Testis (tissue), 3 donors: ENCODE results near the gene PRSS57. TPM values are rescaled to one million over a fixed set of nuclear protein-coding genes. Genes with fewer than 3 reads are reported as not detected.

ENCODE experiments used
- DNase-seq: peaks from one replicate; pipeline ENCODE4 v3.0.0-alpha.2; 2019
- H3K27ac ChIP-seq, 2 donors: fragments of 200-600 bp; sonication (generic); one replicate each; pipeline ENCODE4 v1.5.1; 2019
- H3K27me3 ChIP-seq: fragments of 200-600 bp; sonication (generic); one replicate; pipeline ENCODE4 v1.5.1; 2019
- H3K36me3 ChIP-seq: fragments of 200-600 bp; sonication (generic); one replicate; pipeline ENCODE4 v1.5.1; 2017; ENCODE audit warnings: low read depth; ENCODE audit errors: missing control alignments
- H3K4me1 ChIP-seq: fragments of 200-600 bp; sonication (generic); one replicate; pipeline ENCODE4 v1.5.1; 2019
- H3K4me3 ChIP-seq, 2 donors: fragments of 200-600 bp; sonication (generic); one replicate each; pipeline ENCODE4 v1.5.1; 2017 to 2019
- H3K9me3 ChIP-seq: fragments of 200-600 bp; sonication (generic); one replicate; pipeline ENCODE4 v1.5.1; 2017
- POLR2A ChIP-seq: fragments of 450-650 bp; IDR thresholded peaks from one replicate; pipeline ENCODE4 v1.6.1; 2017; ENCODE audit warnings: antibody characterized with exemption, mild to moderate bottlenecking, moderate library complexity
- WGBS, 2 donors: methylation state at CpG; one replicate each; pipeline ENCODE4 v1.1.5; 2018; 5-methylcytosine and 5-hydroxymethylcytosine counted together
- intact Hi-C: fragments of 100-400 bp; cut with DNase I; formaldehyde crosslinking; loops from one replicate; pipeline ENCODE4 v1.15.1; 2023; ENCODE audit warnings: low total_unique reads
- polyA plus RNA-seq: library from polyadenylated mRNA; stranded (reverse); fragments of 350-450 nt; fragmentation: Illumina TruSeq; extraction: RNeasy Lipid Tissue Mini Kit (QIAGEN cat#74804); gene quantifications from one replicate; pipeline ENCODE4 v1.2.3, GENCODE V29; 2014; ENCODE audit warnings: low read depth, low replicate concordance; ENCODE audit not compliant: insufficient read depth
- total RNA-seq, 2 donors: library from RNA; depleted of rRNA; stranded (reverse); fragments of >200 nt; gene quantifications; one replicate each; pipeline ENCODE4 v1.2.3, GENCODE V29; 2016
- TF ChIP-seq, protein P1 (sequence below), 3 experiments: fragments of 450-650 bp in 2 of 3; fragments of 200-600 bp in 1 of 3; sonication (generic) in 1 of 3; IDR thresholded peaks; one replicate each; pipeline ENCODE4 v1.5.1; 2016 to 2019; ENCODE audit warnings: antibody characterized with exemption in 3 of 3, mild to moderate bottlenecking in 2 of 3, moderate library complexity in 1 of 3

PRSS57 gene
- total and polyA plus RNA-seq, 3 donors from 2014 or later = not detected

DNA sequence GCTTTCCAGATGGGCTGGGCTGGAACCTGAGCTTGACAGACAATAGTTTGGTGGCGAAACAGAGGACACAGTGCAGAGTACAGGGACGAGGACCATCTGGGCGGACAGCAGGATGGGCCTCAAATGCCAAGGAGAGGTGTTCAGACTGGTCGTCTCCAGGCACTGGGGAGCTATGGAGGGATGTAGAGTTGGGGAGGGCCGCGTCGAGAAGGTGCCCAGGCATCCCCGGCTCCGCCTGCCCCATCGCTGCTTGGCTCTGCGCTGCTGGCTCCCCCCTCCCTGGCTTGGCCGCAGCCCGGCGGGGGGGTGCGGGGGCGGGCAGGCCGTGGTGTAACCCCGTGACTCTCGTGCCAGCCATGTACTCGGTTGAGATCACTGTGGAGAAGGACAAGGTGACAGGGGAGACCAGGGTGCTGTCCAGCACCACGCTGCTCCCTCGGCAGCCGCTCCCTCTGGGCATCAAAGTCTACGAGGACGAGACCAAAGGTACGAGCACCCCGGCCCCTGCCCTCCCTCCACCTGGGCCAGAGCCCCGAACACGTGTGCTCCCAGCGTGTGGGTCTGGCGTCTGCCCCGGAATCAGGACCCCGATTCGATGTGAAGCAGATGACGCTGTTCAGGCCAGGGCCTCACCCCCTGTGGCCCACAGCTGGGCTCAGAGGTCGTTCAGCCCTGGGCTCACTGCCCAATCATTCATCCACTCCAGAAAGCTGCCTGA is 44.9 kb upstream of the PRSS57 start:
- Histone ChIP-seq H3K9me3 (no peaks in the 10 kb centered on the region), H3K4me3 (no peak overlapping the region), H3K36me3 (no peaks in the 10 kb centered on the region), H3K27me3 (no peaks in the 10 kb centered on the region), H3K4me1 (no peaks in the 10 kb centered on the region), H3K27ac (no peak overlapping the region)
- TF ChIP-seq, protein P1, sequence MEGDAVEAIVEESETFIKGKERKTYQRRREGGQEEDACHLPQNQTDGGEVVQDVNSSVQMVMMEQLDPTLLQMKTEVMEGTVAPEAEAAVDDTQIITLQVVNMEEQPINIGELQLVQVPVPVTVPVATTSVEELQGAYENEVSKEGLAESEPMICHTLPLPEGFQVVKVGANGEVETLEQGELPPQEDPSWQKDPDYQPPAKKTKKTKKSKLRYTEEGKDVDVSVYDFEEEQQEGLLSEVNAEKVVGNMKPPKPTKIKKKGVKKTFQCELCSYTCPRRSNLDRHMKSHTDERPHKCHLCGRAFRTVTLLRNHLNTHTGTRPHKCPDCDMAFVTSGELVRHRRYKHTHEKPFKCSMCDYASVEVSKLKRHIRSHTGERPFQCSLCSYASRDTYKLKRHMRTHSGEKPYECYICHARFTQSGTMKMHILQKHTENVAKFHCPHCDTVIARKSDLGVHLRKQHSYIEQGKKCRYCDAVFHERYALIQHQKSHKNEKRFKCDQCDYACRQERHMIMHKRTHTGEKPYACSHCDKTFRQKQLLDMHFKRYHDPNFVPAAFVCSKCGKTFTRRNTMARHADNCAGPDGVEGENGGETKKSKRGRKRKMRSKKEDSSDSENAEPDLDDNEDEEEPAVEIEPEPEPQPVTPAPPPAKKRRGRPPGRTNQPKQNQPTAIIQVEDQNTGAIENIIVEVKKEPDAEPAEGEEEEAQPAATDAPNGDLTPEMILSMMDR (IDR thresholded peaks at IDR 0.05) = no peak
- TF ChIP-seq POLR2A = no peak
- intact Hi-C loops = no loop called here
- WGBS, 2 donors = 88 to 92% methylated on average over 20 to 33 of the region's 36 CpGs
- DNase-seq = no peak

DNA sequence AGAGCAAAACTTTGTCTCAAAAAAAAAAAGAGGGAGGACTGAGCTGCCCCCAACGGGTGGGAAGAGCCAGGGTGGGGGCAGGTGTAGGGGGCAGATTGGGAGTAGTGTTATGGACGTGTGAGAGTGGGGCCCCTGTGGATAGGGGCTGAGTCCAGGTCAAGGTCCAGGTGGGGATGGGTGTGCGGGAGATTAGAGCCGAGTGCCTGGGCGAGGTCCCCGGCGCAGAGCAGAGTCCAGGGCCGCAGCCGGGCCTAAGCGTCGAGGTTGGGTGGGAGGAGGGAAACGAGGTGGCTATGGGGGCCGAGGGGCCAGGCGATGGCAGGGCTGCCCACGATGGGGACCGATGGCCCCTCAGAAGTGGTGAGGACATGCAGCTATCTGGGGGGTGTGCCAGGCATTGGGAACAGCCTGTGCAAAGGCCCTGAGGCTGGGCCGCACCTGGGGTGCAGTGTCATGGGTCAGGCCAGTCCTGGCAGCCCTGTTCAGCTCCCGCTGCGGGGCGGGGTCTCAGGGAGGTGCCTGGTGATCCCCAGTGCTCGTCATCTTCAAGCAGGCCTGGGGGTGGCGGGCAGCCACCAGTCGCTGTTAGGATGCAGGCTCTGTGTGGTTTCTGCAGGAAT is 43.4 kb upstream of the PRSS57 start:
- 87 to 88% methylated on average over 21 to 23 of the region's 23 CpGs for WGBS, 2 donors
- Histone ChIP-seq H3K9me3 (no peaks in the 10 kb centered on the region), H3K36me3 (no peaks in the 10 kb centered on the region), H3K27ac (no peak overlapping the region), H3K27me3 (no peaks in the 10 kb centered on the region), H3K4me3 (no peak overlapping the region), H3K4me1 (no peaks in the 10 kb centered on the region)
- DNase-seq = no peak
- TF ChIP-seq POLR2A = no peak
- TF ChIP-seq, protein P1 (IDR thresholded peaks at IDR 0.05) = no peak
- intact Hi-C loops = no loop called here

DNA sequence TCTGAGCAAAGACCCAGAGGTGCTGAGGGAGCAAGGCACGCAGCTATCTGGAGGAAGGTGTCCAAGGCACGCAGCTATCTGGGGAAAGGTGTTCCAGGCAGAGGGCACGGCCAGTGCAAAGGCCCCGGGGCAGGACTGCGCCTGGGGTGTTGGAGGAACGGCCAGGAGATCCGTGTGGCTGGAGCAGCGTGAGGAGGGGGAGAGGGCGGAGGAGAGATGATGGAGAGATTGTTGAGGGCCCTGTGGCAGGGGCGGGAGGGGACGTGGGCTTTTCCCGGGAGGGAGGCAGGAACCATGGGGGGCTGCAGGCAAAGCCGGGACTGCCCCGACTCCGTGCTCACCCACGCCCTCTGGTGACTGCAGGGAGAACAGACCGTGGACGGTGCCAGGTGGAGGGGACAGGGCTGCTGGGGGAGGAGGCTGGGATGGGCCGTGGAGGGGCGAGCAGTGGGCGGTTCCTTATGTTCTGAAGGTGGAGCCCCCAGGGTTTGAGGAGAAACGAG is 42.4 kb upstream of the PRSS57 start:
- TF ChIP-seq POLR2A = no peak
- TF ChIP-seq, protein P1 (IDR thresholded peaks at IDR 0.05) = peak in 2 of 3 experiments; percentile 32 to 41
- no peak for DNase-seq
- Histone ChIP-seq H3K27ac (no peak overlapping the region), H3K27me3 (no peaks in the 10 kb centered on the region), H3K4me3 (no peak overlapping the region), H3K36me3 (no peaks in the 10 kb centered on the region), H3K9me3 (no peaks in the 10 kb centered on the region), H3K4me1 (no peaks in the 10 kb centered on the region)
- intact Hi-C loops = no loop called here
- 60 to 62% methylated on average over 22 of the region's 22 CpGs for WGBS, 2 donors

DNA sequence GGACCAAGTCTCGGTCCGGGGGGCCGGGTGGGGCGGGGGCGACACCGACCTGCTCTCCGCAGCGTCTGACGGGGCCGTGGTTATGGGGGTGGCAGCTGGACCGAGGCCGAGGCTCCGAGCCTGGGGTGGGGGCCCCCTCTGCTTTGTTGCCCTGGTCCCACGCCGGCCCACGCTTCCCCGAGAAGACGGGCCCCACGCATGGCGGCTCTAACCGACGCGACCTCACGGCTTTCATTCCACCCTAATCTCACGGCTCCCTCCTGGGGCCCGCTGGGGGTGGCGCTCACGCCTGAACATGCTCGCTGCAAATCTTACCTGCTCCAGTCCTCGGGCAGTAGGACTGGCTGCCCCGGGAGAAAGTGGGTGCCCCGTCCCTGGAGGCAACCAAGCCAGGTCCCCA is 40.9 kb upstream of the PRSS57 start:
- intact Hi-C loops = no loop called here
- TF ChIP-seq, protein P1 (IDR thresholded peaks at IDR 0.05) = no peak
- no peak for TF ChIP-seq POLR2A
- H3K27ac ChIP-seq = no peak overlapping the region
- H3K36me3 ChIP-seq = no peaks in the 10 kb centered on the region
- H3K4me1 ChIP-seq = no peaks in the 10 kb centered on the region
- H3K9me3 ChIP-seq = no peaks in the 10 kb centered on the region
- H3K27me3 ChIP-seq = no peaks in the 10 kb centered on the region
- 89 to 91% methylated on average over 29 to 32 of the region's 32 CpGs for WGBS, 2 donors
- no peak for DNase-seq
- no peak overlapping the region for H3K4me3 ChIP-seq
